Activated CD8-positive, alpha-beta memory T cell treated with anti-CD3 and anti-CD28 coated beads for 24 hours (primary cell): ENCODE data around the gene PRR12.
A peak's percentile ranks its signal among the peaks of the same experiment; 100 is the strongest.
"Not testable (repeated sequence)": the region's sequence is repeated elsewhere in the genome, so short reads cannot be mapped to it uniquely, and the experiment has no call there.

ENCODE experiments used
- DNase-seq: peaks from one replicate; pipeline ENCODE4 v3.0.0-alpha.2; 2020

Gene PRR12

GRCh38 chr19:49593233-49594113 is 2.5 kb downstream of the PRR12 start:
- peak; percentile 95 for DNase-seq

GRCh38 chr19:49594157-49594992 is 3.4 kb downstream of the PRR12 start:
- DNase-seq = no peak

DNA sequence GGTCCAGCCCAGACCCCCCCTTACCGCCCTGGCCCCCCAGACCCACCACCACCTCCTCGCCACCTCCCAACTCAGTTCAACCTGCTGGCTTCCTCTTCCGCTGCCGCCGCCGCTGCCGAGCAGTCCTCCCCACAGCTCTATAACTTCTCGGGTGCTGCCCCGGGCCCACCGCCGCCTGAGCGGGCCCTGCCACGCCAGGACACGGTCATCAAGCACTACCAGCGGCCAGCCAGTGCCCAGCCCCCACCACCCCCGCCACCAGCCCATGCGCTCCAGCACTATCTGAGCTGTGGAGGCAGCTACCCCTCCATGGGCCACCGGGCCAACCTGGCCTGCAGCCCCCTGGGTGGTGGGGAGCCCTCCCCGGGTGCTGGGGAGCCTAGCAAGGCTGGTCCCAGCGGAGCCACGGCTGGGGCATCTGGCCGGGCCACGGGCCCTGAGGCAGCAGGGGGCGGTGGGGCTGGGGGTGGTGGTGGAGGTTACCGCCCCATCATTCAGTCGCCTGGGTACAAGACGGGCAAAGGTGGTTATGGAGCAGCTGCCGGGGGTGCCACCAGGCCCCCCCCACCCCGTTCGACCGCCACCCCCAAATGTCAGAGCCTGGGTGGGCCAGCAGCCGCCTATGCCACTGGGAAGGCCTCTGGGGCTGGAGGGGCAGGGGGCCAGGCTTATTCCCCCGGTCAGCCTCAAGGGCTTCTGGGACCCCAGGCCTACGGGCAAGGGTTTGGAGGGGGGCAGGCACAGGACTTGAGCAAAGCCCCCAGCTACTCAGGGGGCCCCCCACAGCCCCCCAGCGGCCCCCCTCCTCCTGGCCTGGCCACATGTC is 4.2 kb downstream of the PRR12 start:
- DNase-seq = no peak

DNA sequence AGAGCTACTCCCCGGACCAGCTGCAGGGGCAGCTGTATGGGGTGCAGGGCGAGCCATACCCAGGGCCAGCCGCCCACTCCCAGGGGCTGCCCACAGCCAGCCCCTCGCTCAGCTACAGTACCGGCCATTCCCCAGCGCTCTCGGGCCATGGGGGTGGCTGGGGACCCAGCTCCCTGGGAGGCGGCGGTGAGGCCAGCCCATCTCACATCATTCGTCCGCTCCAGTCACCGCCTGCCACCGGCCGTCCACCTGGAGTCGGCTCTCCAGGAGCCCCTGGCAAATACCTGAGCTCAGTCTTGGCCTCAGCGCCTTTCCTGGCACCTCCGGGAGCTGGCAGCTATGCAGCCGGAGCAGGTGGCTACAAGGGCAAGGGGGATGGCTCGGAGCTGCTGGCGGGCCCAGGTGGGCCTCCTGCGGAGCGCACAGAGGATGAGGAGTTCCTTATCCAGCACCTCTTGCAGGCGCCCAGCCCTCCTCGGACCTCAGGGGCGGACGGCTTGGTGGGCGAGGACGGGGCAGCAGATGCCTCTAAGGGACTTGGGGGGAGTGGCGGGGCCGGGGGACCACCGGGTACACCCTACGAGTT is 4.9 kb downstream of the PRR12 start:
- no peak for DNase-seq

DNA sequence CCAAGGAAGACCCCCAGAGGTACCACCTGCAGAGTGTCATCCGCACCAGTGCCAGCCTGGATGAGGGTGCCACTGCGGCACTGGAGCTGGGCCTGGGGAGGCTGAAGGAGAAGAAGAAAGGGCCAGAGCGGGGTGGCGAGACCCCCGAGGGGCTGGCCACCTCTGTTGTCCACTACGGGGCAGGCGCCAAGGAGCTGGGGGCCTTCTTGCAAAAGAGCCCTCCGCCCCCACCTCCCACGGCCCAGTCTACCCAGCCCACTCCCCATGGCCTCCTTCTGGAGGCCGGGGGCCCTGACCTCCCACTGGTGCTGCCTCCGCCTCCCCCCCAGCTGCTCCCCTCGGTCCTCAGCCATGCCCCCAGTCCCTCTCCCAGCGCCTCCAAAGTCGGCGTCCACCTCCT is 5.4 kb downstream of the PRR12 start:
- no peak for DNase-seq

GRCh38 chr19:49596954-49597702 is 6.1 kb downstream of the PRR12 start:
- no peak for DNase-seq

DNA sequence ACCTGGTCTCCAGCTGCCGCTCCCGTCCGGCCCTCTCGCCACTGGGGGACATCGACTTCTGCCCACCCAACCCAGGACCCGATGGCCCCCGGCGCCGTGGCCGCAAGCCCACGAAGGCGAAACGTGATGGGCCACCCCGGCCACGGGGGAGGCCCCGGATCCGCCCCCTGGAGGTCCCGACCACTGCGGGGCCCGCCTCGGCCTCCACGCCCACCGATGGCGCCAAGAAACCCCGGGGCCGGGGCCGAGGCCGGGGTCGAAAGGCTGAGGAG is 6.7 kb downstream of the PRR12 start:
- DNase-seq = no peak

DNA sequence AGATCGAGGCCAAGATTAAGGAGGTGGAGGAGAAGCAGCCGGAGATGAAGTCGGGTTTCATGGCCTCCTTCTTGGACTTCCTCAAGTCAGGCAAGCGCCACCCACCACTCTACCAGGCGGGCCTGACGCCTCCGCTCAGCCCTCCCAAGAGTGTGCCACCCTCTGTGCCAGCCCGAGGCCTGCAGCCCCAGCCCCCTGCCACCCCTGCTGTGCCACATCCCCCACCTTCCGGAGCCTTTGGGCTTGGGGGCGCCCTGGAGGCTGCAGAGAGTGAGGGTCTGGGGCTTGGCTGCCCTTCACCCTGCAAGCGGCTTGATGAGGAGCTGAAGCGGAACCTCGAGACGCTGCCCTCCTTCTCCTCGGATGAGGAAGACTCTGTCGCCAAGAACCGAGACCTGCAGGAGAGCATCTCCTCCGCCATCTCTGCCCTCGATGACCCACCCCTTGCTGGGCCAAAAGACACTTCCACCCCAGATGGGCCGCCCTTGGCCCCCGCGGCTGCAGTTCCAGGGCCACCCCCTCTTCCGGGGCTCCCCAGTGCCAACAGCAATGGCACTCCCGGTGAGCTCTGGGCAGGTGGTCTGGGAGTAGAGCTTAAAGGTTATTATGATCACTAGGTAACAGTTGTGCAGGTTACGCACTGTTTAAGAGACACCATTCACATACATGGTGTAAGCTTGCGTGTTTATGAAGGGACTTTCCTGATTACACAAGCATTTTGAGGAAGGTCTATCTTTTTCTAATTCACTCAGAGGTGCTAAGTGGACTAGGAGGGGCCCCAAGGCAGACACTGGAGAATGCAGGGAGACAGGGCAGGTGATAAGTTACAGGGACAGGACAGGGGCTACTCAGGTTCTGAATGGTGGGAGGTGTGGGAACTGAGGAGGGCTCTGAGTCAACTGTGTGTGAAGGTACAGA is 8.7 kb downstream of the PRR12 start:
- no peak for DNase-seq

GRCh38 chr19:49601482-49602038 is 10.6 kb downstream of the PRR12 start:
- DNase-seq = no peak

DNA sequence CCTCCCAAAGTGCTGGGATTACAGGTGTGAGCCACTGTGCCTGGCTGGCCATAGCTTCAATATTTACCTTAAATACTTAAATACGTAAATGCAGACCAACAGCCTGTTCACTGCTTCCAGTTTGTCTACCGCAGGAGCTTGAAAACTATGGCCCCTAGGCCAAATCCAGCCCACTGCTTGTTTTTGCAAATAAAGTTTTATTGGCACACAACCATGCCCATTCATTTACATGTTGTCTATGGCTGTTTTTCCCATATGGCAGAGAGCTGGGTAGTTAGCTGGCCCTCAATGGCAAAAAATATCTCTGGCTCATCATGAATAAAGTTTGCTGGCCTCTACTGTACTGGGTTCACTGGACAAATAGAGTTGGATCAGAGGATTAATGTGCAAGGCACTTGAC is 11.8 kb downstream of the PRR12 start:
- no peak for DNase-seq

DNA sequence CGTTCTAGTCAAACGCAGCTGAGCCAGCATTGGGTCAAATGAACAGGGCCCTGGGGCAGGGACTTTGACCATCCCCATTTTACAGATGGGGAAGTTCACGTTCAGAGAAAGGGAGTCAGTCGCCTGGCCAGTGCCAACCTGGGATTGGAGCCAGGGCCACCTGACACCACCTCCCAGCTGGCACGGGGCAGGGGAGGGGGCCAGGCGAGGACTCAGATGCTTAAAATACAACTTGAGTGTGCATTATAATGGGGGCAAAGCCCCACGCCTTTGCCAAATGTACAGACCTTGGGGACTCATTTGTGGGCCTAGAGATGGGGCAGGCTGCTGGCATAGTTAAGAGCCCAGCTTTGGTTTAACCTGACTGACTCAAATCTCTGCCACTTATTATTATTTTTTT is 14.6 kb downstream of the PRR12 start:
- no peak for DNase-seq

DNA sequence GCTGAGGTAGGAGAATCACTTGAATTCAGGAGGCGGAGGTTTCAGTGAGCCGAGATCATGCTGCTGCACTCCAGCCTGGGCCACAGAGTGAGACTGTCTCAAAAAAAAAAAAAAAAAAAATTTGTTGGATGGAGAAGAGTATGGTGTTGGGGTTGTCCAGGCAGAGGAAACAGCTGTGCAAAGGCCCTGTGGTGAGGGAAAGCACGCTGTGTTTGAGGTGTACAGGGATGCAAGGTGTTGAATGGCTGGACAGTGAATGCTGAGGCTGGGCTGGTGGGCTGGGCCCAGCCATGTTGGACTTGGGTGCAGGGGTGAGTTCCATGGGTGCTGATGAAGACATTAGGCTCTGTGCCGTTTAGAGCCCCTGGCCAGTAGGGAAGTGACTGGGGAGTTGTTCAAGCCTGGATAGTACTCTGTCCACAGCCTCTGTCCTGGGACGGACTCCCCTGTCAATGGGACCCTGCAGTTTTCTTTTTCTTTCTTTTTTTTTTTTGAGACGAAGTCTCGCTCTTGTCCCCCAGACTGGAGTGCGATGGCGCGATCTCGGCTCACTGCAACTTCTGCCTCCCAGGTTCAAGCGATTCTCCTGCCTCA is 18.6 kb downstream of the PRR12 start:
- no peak for DNase-seq

DNA sequence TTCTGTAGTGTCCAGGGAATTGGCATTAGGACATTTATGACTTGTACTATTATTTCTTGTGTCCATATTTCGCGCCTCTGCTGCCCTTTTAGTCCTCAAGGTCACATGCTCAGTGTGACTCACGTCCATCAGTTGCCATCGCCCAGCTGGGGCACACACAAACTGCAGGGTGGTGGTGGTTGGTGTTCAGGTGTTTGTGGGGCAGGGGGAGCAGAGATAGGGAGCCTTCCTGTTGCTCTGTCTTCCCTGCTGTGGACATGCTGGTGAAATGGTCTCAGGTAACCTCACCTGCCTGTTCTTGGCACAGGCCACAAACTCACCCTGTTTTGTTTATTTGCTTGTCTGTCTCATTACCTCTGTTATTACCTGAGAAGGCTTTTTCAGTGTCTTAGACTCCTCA is 22.4 kb downstream of the PRR12 start:
- no peak for DNase-seq

GRCh38 chr19:49614096-49614833 is 23.3 kb downstream of the PRR12 start:
- no peak for DNase-seq

- no peak for DNase-seq
Observed at GRCh38 chr19:49615861-49616260, 24.9 kb downstream of the PRR12 start.

GRCh38 chr19:49616532-49616931 is 25.6 kb downstream of the PRR12 start:
- DNase-seq = no peak

GRCh38 chr19:49616945-49617344 is 26.0 kb downstream of the PRR12 start:
- no peak for DNase-seq

DNA sequence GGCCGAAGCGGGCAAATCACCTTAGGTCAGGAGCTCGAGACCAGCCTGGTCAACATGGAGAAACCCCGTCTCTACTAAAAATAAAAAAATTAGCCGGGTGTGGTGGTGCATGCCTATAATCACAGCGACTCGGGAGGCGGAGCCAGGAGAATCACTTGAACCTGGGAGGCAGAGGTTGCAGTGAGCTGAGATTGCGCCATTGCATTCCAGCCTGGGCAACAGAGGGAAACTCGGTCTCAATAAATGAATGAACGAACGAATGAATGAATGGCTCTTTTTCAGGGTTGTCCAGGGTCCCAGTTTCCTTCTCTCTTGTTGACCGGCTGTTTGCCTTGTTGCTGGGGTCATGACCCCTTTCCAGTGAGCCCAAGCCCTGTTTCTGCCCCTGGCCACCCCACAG is 26.9 kb downstream of the PRR12 start:
- DNase-seq = not testable (repeated sequence)
